ENCODE results near the gene FRRS1L. TPM values are rescaled to one million over a fixed set of nuclear protein-coding genes. Genes with fewer than 3 reads are reported as not detected.

FRRS1L gene, protein sequence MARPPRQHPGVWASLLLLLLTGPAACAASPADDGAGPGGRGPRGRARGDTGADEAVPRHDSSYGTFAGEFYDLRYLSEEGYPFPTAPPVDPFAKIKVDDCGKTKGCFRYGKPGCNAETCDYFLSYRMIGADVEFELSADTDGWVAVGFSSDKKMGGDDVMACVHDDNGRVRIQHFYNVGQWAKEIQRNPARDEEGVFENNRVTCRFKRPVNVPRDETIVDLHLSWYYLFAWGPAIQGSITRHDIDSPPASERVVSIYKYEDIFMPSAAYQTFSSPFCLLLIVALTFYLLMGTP
- total RNA-seq = not detected

DNA sequence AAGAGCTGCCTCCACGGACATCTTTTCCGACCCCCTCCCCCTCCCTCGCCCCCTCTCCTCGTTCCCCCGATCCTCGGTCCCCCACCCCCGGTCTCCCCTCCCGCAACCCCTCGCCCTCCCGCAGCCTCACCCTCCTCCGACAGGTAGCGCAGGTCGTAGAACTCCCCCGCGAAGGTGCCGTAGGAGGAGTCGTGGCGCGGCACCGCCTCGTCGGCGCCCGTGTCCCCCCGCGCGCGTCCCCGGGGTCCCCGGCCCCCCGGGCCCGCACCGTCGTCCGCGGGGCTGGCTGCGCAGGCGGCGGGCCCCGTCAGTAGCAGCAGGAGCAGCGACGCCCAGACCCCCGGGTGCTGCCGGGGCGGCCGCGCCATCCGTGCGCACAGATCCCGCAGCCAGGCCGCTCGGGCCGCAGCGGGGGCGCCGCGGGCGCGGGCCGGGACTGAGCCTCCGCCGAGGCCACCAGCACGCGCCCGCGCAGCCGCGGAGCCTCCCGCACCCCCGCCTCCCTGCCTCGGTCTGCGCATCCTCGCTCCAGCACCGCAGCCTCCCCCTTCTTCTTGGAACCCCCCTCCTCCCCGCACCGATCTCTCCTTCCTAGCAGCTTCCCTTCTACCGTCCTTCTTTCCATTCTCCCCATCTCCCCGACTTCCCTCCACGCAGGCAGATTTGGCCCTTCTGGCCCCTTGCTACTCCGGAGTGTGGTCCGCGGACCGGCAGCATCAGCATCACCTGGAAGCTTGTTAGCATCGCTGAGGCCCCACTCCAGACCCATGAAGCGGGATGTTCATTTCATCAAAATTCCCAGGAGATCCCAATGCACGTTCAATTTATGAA is at the start of gene FRRS1L:
TSS of gene FRRS1L (minus strand) at position 479 of the 831 bp plus-strand sequence. CDS start at position 368, 111 bp downstream.
- Mint-ChIP-seq H3K4me3 (peak within 1 kb of the TSS; percentile 34), H3K9me3 (no peaks in the 10 kb centered on the region), H3K4me1 (ENCODE audit: low read depth) (peaks cover 5% of the 10 kb centered on the region), H3K27me3 (ENCODE audit: low read depth) (peaks cover 47% of the 10 kb centered on the region), H3K27ac (no peak within 1 kb of the TSS), H3K36me3 (ENCODE audit: low read depth) (no peaks in the 10 kb centered on the region)
- intact Hi-C loops (cut with micrococcal nuclease) = no loop called here
- DNase-seq = no peak
- CTCF ChIA-PET = interaction anchor here (0.5 to 1.3 kb wide), 3 partner anchors 9 to 303 kb away, joined by 3 to 4 read pairs (median 3); no protein-coding TSS in a partner anchor

DNA sequence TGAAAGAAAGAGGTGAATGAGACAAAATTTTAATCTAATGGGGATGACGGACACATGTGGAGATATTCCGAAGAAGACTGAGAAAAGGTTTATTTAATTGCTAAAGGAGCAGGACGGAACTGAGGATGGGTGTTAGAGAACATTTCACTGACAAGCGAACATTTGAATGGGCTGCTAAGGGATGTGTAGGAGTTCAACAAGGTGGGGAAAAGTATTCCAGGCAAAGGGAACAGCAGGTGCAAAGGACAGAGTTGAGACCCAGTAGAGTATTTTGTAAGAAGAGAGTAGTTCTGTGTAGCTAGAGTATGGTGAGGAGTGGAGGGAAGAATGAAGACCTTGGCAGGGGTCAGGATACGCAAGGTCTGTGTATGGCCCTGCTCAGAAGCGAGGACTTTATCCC is 47.4 kb upstream of the FRRS1L start:
- DNase-seq = no peak
- intact Hi-C loops (cut with micrococcal nuclease) = no loop called here
- H3K27ac Mint-ChIP-seq = no peak overlapping the region
- H3K27me3 Mint-ChIP-seq (ENCODE audit: low read depth) = peaks cover 13% of the 10 kb centered on the region
- H3K36me3 Mint-ChIP-seq (ENCODE audit: low read depth) = no peaks in the 10 kb centered on the region
- H3K9me3 Mint-ChIP-seq = no peaks in the 10 kb centered on the region
- CTCF ChIA-PET = no interaction called here
- no peaks in the 10 kb centered on the region for H3K4me1 Mint-ChIP-seq (ENCODE audit: low read depth)
- H3K4me3 Mint-ChIP-seq = no peak overlapping the region

DNA sequence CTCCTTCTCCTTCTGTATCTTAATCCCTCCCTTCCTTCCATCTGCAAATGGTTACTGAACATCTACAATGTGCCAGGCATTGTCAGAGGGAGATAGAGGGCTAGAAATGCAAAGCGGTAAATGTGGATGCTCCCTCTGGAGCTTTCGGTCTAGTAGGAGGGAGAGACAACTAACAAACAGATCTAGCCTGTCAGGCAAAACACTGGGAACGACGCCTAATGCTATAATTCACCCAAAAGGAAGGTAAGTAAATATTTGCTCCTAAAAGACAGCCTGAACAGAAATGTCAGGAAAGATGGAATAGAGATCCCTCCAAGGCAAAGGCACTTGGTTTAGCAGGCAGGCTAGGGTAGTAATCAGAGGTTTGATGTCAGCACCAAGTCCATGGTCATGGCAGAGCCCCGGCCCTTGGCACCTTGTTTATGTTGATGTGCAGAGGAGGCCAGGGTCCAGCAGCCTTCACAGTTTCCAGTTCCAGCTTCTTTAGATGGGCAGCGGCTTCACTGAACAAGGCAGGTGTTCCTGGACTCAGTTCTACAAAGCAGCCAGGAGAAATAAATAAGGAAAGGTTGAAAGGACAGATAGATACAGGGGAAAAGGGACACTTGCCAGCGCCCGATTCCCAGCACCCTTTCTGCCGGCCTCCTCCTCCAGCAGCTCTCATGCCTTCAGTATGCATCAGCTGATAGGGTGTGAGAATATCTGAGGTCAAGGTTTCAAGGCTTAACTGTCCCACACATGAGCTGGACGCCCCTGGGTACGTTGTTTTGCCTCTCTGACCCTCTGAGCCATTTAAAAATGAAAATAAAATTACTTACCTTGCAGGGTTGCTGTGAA is 46.5 kb upstream of the FRRS1L start:
- Mint-ChIP-seq H3K27me3 (ENCODE audit: low read depth) (peaks cover 13% of the 10 kb centered on the region), H3K4me1 (ENCODE audit: low read depth) (no peaks in the 10 kb centered on the region), H3K9me3 (no peaks in the 10 kb centered on the region), H3K4me3 (no peak overlapping the region), H3K36me3 (ENCODE audit: low read depth) (no peaks in the 10 kb centered on the region), H3K27ac (no peak overlapping the region)
- intact Hi-C loops (cut with micrococcal nuclease) = no loop called here
- CTCF ChIA-PET = no interaction called here
- no peak for DNase-seq

DNA sequence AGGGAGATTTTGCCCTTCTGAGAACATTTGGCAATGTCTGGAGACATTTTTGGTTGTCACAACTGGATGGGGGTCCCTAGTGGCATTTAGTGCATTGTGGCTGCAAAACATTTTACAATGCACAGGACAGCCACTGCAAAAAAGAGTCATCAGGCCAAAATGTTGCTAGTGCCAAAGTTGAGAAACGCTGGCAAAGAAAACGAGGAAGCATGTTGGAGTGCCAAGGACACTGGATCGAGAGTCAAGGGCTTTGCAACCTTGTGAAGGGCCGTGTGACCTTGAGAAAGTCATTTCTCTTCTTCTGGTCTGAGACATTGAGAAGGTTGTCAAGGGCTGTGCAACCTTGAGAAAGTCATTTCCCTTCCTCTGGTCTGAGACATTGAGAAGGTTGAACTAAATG is 45.7 kb upstream of the FRRS1L start:
- no peaks in the 10 kb centered on the region for H3K9me3 Mint-ChIP-seq
- no peak for DNase-seq
- H3K4me1 Mint-ChIP-seq (ENCODE audit: low read depth) = no peaks in the 10 kb centered on the region
- H3K27me3 Mint-ChIP-seq (ENCODE audit: low read depth) = peaks cover 11% of the 10 kb centered on the region
- H3K27ac Mint-ChIP-seq = no peak overlapping the region
- intact Hi-C loops (cut with micrococcal nuclease) = no loop called here
- CTCF ChIA-PET = no interaction called here
- H3K36me3 Mint-ChIP-seq (ENCODE audit: low read depth) = no peaks in the 10 kb centered on the region
- H3K4me3 Mint-ChIP-seq = no peak overlapping the region

DNA sequence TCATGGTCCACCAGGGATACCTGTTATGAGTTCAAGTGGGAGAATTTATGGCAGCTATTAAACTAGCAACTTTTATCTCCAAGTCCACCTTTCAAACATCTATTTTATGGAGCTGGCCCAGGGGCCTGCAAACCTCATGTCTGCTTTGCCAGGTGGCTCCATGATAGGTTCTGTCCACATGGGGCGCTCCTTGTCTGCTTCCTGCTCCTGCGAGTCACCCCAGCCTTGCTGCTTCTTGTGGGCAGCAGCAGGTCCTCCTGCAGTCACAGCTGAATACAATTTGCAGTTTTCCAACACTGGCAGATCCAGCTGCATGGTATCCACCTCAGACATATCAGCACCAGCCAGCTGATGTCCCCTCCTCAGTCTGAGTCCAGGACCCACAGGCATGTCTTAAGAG is 39.6 kb upstream of the FRRS1L start:
- no peak overlapping the region for H3K4me3 Mint-ChIP-seq
- peak; percentile 13 for DNase-seq
- H3K27ac Mint-ChIP-seq = no peak overlapping the region
- CTCF ChIA-PET = interaction anchor here (0.6 kb wide), 1 partner anchor 98 kb away, joined by 4 read pairs; no protein-coding TSS in a partner anchor
- no peaks in the 10 kb centered on the region for H3K9me3 Mint-ChIP-seq
- peaks cover 7% of the 10 kb centered on the region for H3K27me3 Mint-ChIP-seq (ENCODE audit: low read depth)
- H3K36me3 Mint-ChIP-seq (ENCODE audit: low read depth) = no peaks in the 10 kb centered on the region
- intact Hi-C loops (cut with micrococcal nuclease) = no loop called here
- no peaks in the 10 kb centered on the region for H3K4me1 Mint-ChIP-seq (ENCODE audit: low read depth)

DNA sequence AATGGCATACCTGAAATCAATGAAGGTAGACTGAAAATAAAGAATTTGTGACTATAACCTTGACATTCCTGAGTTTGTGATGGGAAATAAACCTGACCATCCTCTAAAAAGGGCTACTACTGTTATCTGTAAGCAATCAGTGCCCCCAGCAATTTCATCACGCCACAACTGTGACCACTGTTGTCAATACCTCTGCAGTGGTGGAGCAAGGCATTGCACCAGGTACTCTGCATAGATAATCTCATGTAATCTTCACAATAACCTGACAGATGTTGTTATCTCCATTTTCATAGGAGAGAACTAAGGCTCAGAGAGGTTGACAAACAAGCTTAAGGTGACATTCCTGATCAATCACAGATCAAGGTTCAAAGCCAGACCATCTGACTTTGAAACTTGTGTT is 38.5 kb upstream of the FRRS1L start:
- CTCF ChIA-PET = no interaction called here
- no peak for DNase-seq

DNA sequence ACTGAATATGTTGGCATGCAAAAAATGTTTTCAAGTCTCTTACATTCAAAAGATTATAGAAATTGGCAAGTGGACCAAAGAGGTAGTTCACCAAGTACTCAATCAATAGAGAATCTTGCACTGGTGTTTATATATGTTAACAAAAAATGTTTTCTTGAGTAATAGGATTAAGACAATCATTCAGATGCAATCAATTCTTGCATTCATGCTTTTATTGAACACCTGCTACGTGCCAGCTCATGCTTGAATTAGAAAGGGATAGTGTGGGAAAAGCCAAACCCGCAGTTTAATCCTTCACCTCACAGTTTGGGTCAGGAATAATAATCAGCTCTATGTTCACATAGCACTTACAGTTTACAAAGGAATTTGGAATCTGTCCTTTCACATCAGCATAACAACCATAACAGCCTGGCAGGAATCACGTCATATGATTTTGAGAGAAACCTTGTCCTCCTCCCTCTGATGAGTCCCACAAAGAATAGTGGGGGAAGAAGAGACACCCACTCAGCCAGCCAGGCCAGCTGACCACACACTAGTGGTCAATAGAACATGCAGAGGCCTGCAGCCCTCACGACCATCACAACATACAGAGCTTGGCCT is 36.8 kb upstream of the FRRS1L start:
- no peak for DNase-seq
- Mint-ChIP-seq H3K9me3 (no peaks in the 10 kb centered on the region), H3K4me1 (ENCODE audit: low read depth) (no peaks in the 10 kb centered on the region), H3K4me3 (no peak overlapping the region), H3K36me3 (ENCODE audit: low read depth) (no peaks in the 10 kb centered on the region), H3K27ac (no peak overlapping the region), H3K27me3 (ENCODE audit: low read depth) (peaks cover 2% of the 10 kb centered on the region)
- CTCF ChIA-PET = interaction anchor here (0.9 to 1.2 kb wide), 2 partner anchors 17 kb away, joined by 3 read pairs; no protein-coding TSS in a partner anchor
- intact Hi-C loops (cut with micrococcal nuclease) = no loop called here

More for the DNA sequence above, 38.5 kb upstream of the FRRS1L start:
- Mint-ChIP-seq H3K4me3 (no peak overlapping the region), H3K27me3 (ENCODE audit: low read depth) (peaks cover 7% of the 10 kb centered on the region), H3K27ac (no peak overlapping the region), H3K4me1 (ENCODE audit: low read depth) (no peaks in the 10 kb centered on the region), H3K36me3 (ENCODE audit: low read depth) (no peaks in the 10 kb centered on the region), H3K9me3 (no peaks in the 10 kb centered on the region)
- intact Hi-C loops (cut with micrococcal nuclease) = no loop called here

DNA sequence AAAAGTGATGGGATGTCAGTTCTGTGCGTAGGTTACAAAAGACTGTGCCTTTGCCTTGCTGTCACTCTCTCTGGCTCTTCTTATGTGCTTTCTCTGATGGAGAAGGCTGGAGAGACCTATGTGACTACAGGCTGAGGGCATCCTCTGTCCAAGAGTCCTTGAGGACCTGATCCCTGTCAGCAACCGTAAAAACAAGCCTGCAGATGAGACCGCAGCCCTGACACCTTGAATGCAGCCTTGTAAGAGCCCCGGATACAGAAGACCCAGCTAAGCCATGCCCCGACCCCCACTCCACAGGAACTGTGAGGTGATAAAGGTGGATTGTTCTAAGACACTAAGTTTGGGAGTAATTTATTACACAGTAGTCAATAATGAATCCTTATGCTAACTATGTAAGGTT is 32.6 kb upstream of the FRRS1L start:
- H3K36me3 Mint-ChIP-seq (ENCODE audit: low read depth) = no peaks in the 10 kb centered on the region
- DNase-seq = no peak
- CTCF ChIA-PET = interaction anchor here (0.6 to 1.6 kb wide), 3 partner anchors 9 to 48 kb away, joined by 3 to 4 read pairs (median 4); no protein-coding TSS in a partner anchor
- no peaks in the 10 kb centered on the region for H3K9me3 Mint-ChIP-seq
- no peak overlapping the region for H3K4me3 Mint-ChIP-seq
- no peak overlapping the region for H3K27ac Mint-ChIP-seq
- H3K4me1 Mint-ChIP-seq (ENCODE audit: low read depth) = peaks cover 2% of the 10 kb centered on the region
- intact Hi-C loops (cut with micrococcal nuclease) = loop anchor here (1.0 to 2.0 kb wide), 2 partner anchors 79 to 349 kb away; no protein-coding TSS in a partner anchor
- peaks cover 3% of the 10 kb centered on the region for H3K27me3 Mint-ChIP-seq (ENCODE audit: low read depth)

DNA sequence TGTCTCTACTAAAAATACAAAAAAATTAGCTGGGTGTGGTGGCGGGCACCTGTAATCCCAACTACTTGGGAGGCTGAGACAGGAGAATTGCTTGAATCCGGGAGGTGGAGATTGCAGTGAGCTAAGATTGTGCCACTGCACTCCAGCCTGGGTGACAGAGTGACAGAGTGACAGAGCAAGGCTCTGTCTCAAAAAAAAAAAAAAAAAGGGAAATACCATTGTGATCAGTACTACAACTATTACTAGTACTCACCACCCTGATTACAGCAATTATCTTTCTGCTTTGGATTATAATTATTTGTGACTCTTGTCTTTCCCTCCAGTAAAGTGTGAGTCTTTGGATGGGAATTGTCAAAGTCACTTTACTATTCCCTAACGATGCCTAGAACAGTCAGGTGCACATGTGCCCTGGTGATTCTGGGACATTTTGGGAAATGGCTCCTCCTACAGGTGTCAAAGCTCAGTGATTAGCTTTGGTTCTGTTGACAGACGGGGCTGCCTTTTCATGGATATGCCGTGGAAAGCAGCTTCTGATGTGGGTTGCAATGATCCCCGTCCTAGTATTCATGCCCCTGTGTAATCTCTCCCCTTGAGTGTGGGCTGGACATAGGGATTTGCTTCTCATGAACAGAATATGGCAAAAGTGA is 31.8 kb upstream of the FRRS1L start:
- peak; percentile 26 for DNase-seq
- Mint-ChIP-seq H3K27ac (no peak overlapping the region), H3K4me1 (ENCODE audit: low read depth) (peaks cover 2% of the 10 kb centered on the region), H3K27me3 (ENCODE audit: low read depth) (peaks cover 3% of the 10 kb centered on the region), H3K36me3 (ENCODE audit: low read depth) (no peaks in the 10 kb centered on the region), H3K9me3 (no peaks in the 10 kb centered on the region), H3K4me3 (no peak overlapping the region)
- CTCF ChIA-PET = interaction anchor here (1.0 to 1.6 kb wide), 3 partner anchors 10 to 139 kb away, joined by 4 read pairs; no protein-coding TSS in a partner anchor
- intact Hi-C loops (cut with micrococcal nuclease) = loop anchor here (1.0 to 2.0 kb wide), 2 partner anchors 78 to 349 kb away; no protein-coding TSS in a partner anchor

DNA sequence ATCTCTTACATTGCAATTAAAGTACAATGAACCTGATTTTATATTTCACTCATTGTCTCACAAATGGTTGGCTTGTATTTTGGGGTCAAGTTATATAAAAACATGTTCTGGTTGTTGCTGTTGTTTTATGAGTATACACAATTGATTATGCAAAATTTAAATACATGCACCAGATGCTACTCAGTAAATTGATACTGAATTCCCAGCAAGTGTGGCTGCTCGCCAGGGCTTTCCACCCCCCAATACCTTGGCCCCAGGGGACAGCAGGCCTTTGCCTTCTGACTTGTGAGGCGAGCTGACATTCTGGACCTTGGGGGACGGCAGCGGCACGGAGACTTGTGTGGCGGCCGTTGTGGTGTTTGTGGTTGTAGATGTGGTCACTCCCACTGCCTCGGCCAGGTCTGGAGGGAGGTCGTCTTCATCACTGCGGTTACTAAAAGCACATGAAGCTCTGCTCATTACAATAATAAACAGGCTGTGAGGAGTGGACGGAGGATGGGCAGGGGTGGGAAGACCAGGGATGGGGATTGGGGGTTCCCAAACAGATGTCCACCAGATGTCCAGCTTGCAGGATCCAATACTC is 27.0 kb upstream of the FRRS1L start:
- no peak overlapping the region for H3K27ac Mint-ChIP-seq
- DNase-seq = no peak
- H3K27me3 Mint-ChIP-seq (ENCODE audit: low read depth) = peaks cover 3% of the 10 kb centered on the region
- CTCF ChIA-PET = interaction anchor here (1.2 kb wide), 1 partner anchor 14 kb away, joined by 6 read pairs; no protein-coding TSS in a partner anchor
- no peaks in the 10 kb centered on the region for H3K9me3 Mint-ChIP-seq
- intact Hi-C loops (cut with micrococcal nuclease) = no loop called here
- H3K4me1 Mint-ChIP-seq (ENCODE audit: low read depth) = peaks cover 6% of the 10 kb centered on the region
- no peaks in the 10 kb centered on the region for H3K36me3 Mint-ChIP-seq (ENCODE audit: low read depth)
- H3K4me3 Mint-ChIP-seq = no peak overlapping the region

DNA sequence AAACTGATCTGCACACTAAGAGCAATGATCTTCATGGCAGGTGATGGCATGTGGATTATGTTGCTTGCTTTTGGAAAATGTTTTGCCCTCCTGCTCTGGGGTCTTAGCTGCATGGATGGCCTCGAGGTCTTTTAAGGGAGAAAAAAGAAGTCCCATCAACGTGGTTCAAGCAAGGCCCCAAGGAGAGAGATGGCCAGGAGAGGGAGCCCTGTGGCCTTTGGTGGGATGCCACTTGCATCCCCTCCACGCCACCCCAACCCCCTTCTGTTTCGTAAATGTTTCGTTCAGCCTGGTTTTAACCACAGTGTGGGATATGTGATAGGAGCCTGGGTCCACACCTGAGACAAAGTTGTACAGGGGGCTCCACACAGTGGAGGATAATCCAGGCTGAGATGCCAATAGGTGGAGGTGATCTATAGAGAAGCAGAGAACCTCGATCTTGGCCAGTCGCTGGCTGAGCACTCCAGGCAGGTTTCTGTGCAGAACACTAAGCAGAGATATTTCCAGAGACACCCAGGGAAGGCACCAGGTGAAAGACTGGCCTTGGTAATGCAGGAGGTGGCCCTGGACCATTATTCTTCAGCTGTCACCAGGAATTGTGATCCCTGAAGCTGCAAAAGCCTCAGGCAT is 25.8 kb upstream of the FRRS1L start:
- Mint-ChIP-seq H3K4me3 (no peak overlapping the region), H3K36me3 (ENCODE audit: low read depth) (no peaks in the 10 kb centered on the region), H3K9me3 (no peaks in the 10 kb centered on the region), H3K27me3 (ENCODE audit: low read depth) (no peaks in the 10 kb centered on the region), H3K4me1 (ENCODE audit: low read depth) (peaks cover 6% of the 10 kb centered on the region), H3K27ac (no peak overlapping the region)
- CTCF ChIA-PET = interaction anchor here (1.2 kb wide), 2 partner anchors 9 to 12 kb away, joined by 4 to 6 read pairs; no protein-coding TSS in a partner anchor
- DNase-seq = no peak
- intact Hi-C loops (cut with micrococcal nuclease) = no loop called here

Data from activated naive CD4-positive, alpha-beta T cell treated with anti-CD3 and anti-CD28 coated beads for 36 hours (primary cell).